HG03039 (cell line): ENCODE data around the gene PACSIN1.
A peak's percentile ranks its signal among the peaks of the same experiment; 100 is the strongest.

ENCODE experiments used
- ATAC-seq: cut with Tn5 transposase; IDR thresholded peaks from one replicate; pipeline ENCODE4 v1.9.1; 2021; ENCODE audit warnings: mild to moderate bottlenecking, moderate library complexity; ENCODE audit not compliant: unreplicated experiment

PACSIN1 gene

GRCh38 chr6:34465531-34466241 lies at the start of gene PACSIN1:
Gene PACSIN1, plus strand, starts transcription at chr6:34466076. Its CDS starts 60,230 bp downstream, at chr6:34526306.
- no peak for ATAC-seq

GRCh38 chr6:34416877-34417371 lies 49.0 kb upstream of the PACSIN1 start:
- no peak for ATAC-seq

GRCh38 chr6:34418367-34418766 lies 47.5 kb upstream of the PACSIN1 start:
- ATAC-seq: no peak

- no peak for ATAC-seq
Observed at GRCh38 chr6:34423254-34423653, 42.6 kb upstream of the PACSIN1 start.

GRCh38 chr6:34424200-34425131 lies 41.4 kb upstream of the PACSIN1 start:
- no peak for ATAC-seq

GRCh38 chr6:34425132-34425497 lies 40.8 kb upstream of the PACSIN1 start:
- ATAC-seq: no peak

- ATAC-seq: peak; percentile 80
Observed at GRCh38 chr6:34425498-34426410, 40.1 kb upstream of the PACSIN1 start, which contains the start of gene RPS10. Gene RPS10, minus strand, starts transcription at chr6:34426069. Its CDS starts 848 bp downstream, at chr6:34425221.

- ATAC-seq: no peak
Observed at GRCh38 chr6:34435916-34436315, 30.0 kb upstream of the PACSIN1 start.

GRCh38 chr6:34436803-34437643 lies 28.9 kb upstream of the PACSIN1 start:
- no peak for ATAC-seq

GRCh38 chr6:34437644-34437970 lies 28.3 kb upstream of the PACSIN1 start:
- no peak for ATAC-seq

- ATAC-seq: no peak
Observed at GRCh38 chr6:34438705-34439104, 27.2 kb upstream of the PACSIN1 start.

GRCh38 chr6:34439442-34439841 lies 26.4 kb upstream of the PACSIN1 start:
- ATAC-seq: no peak

GRCh38 chr6:34441526-34441925 lies 24.4 kb upstream of the PACSIN1 start:
- no peak for ATAC-seq

- no peak for ATAC-seq
Observed at GRCh38 chr6:34445313-34445860, 20.5 kb upstream of the PACSIN1 start.

GRCh38 chr6:34447386-34447785 lies 18.5 kb upstream of the PACSIN1 start:
- ATAC-seq: no peak

- ATAC-seq: no peak
Observed at GRCh38 chr6:34447910-34448309, 18.0 kb upstream of the PACSIN1 start.

- ATAC-seq: no peak
Observed at GRCh38 chr6:34451192-34451591, 14.7 kb upstream of the PACSIN1 start.

- no peak for ATAC-seq
Observed at GRCh38 chr6:34455831-34456230, 10.0 kb upstream of the PACSIN1 start.

- no peak for ATAC-seq
Observed at GRCh38 chr6:34457382-34457741, 8.5 kb upstream of the PACSIN1 start.
